Stimulated activated CD4-positive, alpha-beta T cell treated with anti-CD3 and anti-CD28 coated beads, TNF-alpha, amount 100 ng/mL, for 1 hour (primary cell): Measurements from ENCODE around the gene SMARCA4.
"Not testable (repeated sequence)": the region's sequence is repeated elsewhere in the genome, so short reads cannot be mapped to it uniquely, and the experiment has no call there.

Source experiments
- DNase-seq, 3 donors: peaks; one replicate each; pipeline ENCODE4 v3.0.0-alpha.2; 2020; ENCODE audit warnings: low read depth in 3 of 3, low spot score in 1 of 3

SMARCA4 gene

GRCh38 chr19:11092181-11092538 lies 131.3 kb downstream of the SMARCA4 start:
- DNase-seq: no peak

GRCh38 chr19:11093689-11094238 lies 132.9 kb downstream of the SMARCA4 start:
- no peak for DNase-seq

- DNase-seq: no peak
Observed at GRCh38 chr19:11094520-11094894, 133.7 kb downstream of the SMARCA4 start.

- no peak for DNase-seq
Observed at GRCh38 chr19:11096210-11096841, 135.5 kb downstream of the SMARCA4 start.

GRCh38 chr19:11097367-11097766 lies 136.5 kb downstream of the SMARCA4 start:
- not testable (repeated sequence) for DNase-seq

- DNase-seq: no peak
Observed at GRCh38 chr19:11098327-11098726, 137.5 kb downstream of the SMARCA4 start.

- DNase-seq: no peak
Observed at GRCh38 chr19:11098861-11099260, 138.0 kb downstream of the SMARCA4 start.

GRCh38 chr19:11100049-11100448 lies 139.2 kb downstream of the SMARCA4 start:
- DNase-seq: no peak

- DNase-seq: no peak
Observed at GRCh38 chr19:11101057-11101456, 140.2 kb downstream of the SMARCA4 start.

- no peak for DNase-seq
Observed at GRCh38 chr19:11102944-11103343, 142.1 kb downstream of the SMARCA4 start.

- not testable (repeated sequence) for DNase-seq
Observed at GRCh38 chr19:11103667-11104066, 142.8 kb downstream of the SMARCA4 start.

- DNase-seq: no peak
Observed at GRCh38 chr19:11105014-11105636, 144.3 kb downstream of the SMARCA4 start.

- no peak for DNase-seq
Observed at GRCh38 chr19:11106477-11106876, 145.6 kb downstream of the SMARCA4 start.

GRCh38 chr19:11108746-11109145 lies 147.9 kb downstream of the SMARCA4 start:
- DNase-seq: no peak

- no peak for DNase-seq
Observed at GRCh38 chr19:11111117-11111770, 150.4 kb downstream of the SMARCA4 start.

- no peak for DNase-seq
Observed at GRCh38 chr19:11111771-11112144, 150.9 kb downstream of the SMARCA4 start.
